Nasal cavity respiratory epithelium epithelial cell of viscerocranial mucosa (primary cell): ENCODE results near the gene BMX. TPM values are rescaled to one million over a fixed set of nuclear protein-coding genes. Genes with fewer than 3 reads are reported as not detected.

Experiments used
- total RNA-seq: library from RNA; depleted of rRNA; stranded (reverse); fragments of >200 nt; gene quantifications from 2 replicates; pipeline ENCODE4 v1.2.3, GENCODE V29; 2014

BMX gene
- total RNA-seq, result not detected in 2 replicates

GRCh38 chrX:15500497-15500966 is at the start of gene BMX:
Gene BMX (plus strand): TSS chrX:15500807. CDS start chrX:15508354, 7,547 bp downstream.

DNA sequence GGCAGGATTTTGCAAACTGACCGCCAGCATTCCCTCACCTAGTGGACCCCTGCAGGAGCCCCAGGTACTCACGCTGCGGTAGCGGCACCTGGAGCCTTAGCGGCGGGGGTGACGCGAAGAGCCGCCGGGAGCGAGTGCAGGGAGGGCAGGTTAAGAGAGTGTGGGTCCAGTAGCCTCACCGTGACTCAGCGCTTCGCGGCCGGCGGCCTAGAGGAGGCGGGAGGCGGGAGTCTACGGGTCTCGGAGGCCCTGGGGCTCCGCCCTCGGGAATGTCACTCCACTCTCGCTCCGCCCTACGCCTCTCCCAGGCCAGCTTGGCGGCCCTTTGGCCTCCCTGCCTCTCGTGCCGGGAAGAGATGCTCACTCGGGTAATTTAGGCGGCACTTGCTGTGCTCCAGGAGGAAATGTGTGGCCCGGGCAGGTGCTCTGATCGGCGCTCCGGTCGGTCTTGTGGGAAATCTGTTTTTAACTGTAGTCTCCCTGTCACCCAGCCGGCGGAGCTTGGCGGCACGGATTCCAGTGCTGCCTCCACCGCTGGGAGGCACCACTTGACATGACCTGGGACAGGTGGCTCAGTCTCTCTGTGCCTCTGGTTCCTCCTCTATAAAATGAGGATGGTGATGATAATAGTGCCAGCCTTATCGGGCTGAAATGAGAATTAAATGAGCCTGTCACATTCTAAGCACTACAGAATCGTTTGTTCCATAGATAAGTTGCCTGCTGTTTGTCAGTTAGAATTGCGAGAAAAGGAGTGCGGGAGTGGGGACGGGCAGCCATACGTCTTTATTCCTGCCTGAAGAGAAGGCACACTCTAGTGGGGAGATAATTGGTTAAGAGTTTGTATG is 7.3 kb upstream of the BMX start, which contains the start of gene PIR:
PIR (minus strand) TSS at position 216 of the 845 bp plus-strand sequence. CDS start 2,076 bp downstream, outside the sequence.

DNA sequence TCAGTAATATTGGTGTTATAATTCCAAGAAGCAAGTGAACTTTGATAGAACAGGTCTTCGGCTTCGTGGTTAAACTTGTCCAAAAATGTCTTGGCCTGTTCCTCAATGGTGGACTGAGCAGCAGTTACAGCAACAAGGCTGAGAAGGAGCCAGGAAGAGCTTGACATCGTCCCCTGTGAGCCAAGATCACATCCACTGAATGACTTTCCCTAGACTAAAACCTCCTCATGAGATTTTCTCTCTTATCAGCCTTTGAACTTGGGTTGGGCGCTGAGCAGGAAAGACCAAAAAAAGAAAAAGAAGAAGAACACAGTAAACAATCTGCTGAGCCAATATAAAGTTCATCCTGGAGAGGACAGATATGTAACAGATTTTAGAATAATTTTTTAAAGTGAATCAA is 100.1 kb downstream of the BMX start, which contains the start of gene ACE2:
ACE2 (minus strand) TSS at position 216 of the 400 bp plus-strand sequence; CDS start at position 167, 49 bp downstream.

Other genes starting within 250 kb of the BMX start
- 0.43 TPM in 1 of 2 replicates, not detected in the other for gene ASB9, start 230.7 kb upstream of the BMX start, total RNA-seq
- gene ASB11, start 185.2 kb upstream of the BMX start, total RNA-seq, result not detected in 2 replicates
- gene PIGA, start 165.3 kb upstream of the BMX start, total RNA-seq, result 40.2 and 72.5 TPM in 2 replicates
- 0.21 TPM in 1 of 2 replicates, not detected in the other for gene VEGFD, start 116.4 kb upstream of the BMX start, total RNA-seq
- 22.9 and 23.6 TPM in 2 replicates for gene PIR, start 7.5 kb upstream of the BMX start, total RNA-seq
- gene ACE2, start 100.2 kb downstream of the BMX start, total RNA-seq, result 0.34 and 1.5 TPM in 2 replicates
- gene CLTRN, start 164.0 kb downstream of the BMX start, total RNA-seq, result 1.00 and 1.0 TPM in 2 replicates
- 5.6 and 6.8 TPM in 2 replicates for gene CA5B, start 237.5 kb downstream of the BMX start, total RNA-seq